IPS-NIHi11 (cell line): ENCODE data around the gene DOCK4.
A peak's percentile ranks its signal among the peaks of the same experiment; 100 is the strongest.

Experiments used
- DNase-seq: peaks from one replicate; pipeline ENCODE4 v3.0.0; 2012; ENCODE audit warnings: mixed read lengths, low spot score

The DOCK4 gene

GRCh38 chr7:112006071-112006470 lies 200.1 kb downstream of the DOCK4 start:
- no peak for DNase-seq

- no peak for DNase-seq
Observed at GRCh38 chr7:112005205-112005775, 200.9 kb downstream of the DOCK4 start.

GRCh38 chr7:112001091-112001826 lies 204.9 kb downstream of the DOCK4 start:
- no peak for DNase-seq

DNA sequence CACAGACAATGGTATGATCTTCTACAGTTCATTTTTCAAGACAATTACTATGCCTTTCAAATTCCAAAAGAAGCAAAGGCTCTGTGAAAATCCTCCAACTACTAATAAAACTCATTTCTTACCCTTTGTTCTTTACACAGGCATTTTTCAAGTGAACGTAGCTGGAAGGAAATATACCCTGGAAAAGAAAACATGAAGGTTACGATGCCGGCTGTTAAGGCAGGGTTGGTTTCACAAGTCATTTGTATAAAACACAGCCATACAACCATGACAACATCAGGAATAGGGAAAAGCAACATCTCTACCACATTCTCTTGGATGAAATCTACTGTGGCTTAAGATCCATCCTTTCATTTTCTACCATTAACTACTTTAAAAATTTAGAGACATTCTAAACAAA lies 207.9 kb downstream of the DOCK4 start:
- DNase-seq, result no peak

DNA sequence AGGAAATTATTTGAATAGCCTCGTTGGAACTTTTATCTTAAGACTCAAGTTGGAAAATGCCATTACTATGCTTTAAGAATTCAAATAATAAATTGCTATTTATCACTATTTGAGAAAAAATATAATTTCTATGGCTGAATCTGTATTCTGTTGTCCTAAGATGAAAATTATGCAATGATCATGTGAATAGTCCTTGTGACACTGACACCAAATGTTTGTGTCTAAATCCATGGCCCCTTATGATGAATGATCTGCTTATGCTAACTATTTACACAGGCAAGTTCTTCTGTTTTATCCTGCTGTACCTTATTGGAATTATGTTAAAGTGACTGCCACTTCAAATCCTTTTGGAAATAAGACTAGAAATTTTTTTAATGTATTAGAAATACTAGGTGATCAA lies 208.7 kb downstream of the DOCK4 start:
- no peak for DNase-seq

GRCh38 chr7:111992601-111993000 lies 213.6 kb downstream of the DOCK4 start:
- DNase-seq, result no peak

DNA sequence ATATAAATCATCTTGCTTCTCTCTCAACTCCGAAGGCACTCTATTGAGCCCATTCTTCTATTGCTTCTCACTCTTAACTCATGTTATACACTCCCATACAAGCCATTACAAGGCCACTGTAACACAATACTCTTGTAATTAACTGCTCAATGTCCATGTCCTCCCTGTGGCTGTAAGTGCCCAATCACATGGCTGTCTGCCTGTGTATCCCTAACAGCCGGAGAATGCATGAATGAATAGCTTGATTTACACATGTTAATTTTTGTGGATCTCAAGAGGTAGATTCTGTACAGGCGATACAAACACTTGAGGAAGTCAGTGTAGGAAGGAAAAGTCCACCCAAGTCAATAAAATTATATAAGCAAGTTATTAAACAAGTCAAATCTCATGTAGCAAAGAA lies 215.6 kb downstream of the DOCK4 start:
- peak; percentile 11 for DNase-seq

GRCh38 chr7:111987886-111988285 lies 218.3 kb downstream of the DOCK4 start:
- no peak for DNase-seq

- no peak for DNase-seq
Observed at GRCh38 chr7:111987115-111987826, 218.9 kb downstream of the DOCK4 start.

DNA sequence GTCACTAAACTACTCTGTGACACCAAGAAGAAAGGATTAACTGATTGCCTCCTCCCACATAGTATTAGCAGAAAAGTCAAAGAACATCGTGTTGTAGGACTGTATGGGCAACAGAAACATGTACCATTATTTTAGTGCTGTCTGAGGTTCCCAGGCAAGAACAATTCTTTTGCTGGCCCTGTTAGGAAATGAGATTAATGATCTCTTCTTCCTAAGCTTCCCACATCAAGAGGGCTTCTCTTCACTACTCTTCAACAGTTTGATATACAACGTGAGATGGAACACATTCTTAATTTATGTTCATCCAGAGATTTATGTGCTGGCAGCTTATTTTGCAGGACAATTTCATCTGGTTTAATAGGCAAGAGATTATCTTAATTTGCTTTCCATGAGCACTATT lies 219.6 kb downstream of the DOCK4 start:
- no peak for DNase-seq

DNA sequence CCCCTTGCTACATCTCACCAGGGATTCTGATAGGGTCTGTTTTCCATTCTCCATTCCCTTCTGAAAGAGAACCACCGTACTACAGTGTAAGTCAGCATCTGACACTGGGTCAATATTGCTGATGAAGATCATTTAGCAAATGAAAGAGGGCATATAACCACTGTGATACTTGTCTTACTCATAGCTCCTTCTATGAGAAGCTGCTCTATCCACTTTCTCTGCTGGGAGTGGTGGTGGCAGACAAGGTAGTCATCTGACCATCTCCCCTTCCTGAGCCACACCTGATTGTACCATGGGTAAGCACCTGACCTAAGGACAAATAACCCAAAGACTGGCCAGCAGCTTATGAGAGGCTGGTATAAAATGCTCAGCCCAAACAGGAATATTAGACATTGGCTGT lies 220.4 kb downstream of the DOCK4 start:
- DNase-seq, result no peak

- DNase-seq, result no peak
Observed at GRCh38 chr7:111982804-111983203, 223.4 kb downstream of the DOCK4 start.

- DNase-seq, result no peak
Observed at GRCh38 chr7:111982133-111982532, 224.1 kb downstream of the DOCK4 start.

DNA sequence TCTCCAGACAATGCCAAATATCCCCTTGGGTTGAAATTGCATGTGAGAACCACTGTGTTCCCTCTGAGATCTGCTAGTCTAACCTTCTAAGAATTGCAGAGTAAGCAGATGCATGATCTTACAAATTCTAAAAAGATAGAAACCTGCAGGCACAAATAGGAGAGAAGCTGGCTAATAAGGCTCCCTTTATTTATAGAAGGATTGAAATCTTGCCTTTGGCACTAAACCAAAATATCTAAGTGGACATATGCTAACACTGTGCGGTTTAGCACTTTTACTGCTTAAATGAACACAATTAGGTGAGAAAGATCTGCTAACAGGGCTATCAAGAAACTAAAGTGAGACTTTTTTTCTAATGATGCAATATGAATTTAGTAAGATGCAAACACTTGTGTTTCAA lies 225.5 kb downstream of the DOCK4 start:
- no peak for DNase-seq

DNA sequence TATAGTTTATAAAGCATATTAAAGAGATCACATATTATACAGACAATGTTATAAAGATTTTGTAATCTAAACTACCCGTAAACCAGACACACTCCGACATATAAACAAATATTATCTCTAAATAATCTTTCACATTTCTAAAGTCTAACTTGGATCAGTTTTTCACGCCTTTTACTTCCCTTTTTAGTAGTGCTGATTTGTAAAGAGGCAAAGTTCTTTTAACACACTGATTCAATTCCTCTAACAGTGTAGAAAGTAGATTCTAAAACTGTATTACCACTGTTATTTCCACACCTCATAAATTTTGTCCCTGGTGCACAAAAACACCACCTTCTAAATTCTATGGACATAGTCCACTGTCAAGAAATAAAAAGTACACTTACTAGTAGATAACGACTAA lies 230.9 kb downstream of the DOCK4 start:
- DNase-seq, result no peak

DNA sequence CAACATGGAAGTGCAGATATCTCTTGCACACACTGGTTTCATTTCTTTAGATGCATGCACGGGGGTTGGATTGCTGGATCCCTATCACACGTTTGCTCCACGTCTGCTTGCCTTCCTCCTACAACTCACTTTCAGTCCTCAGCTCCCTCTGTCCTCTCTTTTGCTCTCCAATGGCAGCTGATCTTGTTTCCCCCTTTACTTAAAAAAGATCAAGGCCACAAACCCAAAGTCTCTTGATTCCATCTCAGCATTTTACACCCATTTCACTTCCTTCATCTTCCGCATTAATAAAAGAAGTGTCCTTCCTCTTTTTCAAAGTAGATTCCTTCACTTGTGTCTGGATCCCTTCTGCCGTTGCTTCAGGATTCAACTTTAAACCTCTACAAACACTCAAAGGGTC lies 245.2 kb downstream of the DOCK4 start:
- DNase-seq, result no peak

DNA sequence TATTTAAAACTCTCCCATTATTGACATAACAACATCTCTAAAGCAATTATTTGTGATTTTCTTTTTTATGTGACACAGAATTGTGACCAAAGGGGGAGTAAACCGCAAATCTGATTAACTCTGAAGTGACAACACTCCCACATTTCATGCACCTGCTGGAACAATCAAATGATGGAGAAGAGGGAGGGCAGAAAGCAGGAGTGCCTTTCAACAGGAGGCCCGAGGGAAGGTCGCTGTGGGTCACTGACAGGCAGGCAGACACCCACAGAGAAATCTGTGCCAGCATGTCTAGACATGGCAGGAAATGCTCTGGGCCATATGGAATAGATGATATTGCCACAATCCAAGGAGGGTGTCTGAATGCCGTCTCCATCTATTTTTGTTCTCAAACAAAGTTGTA lies 247.3 kb downstream of the DOCK4 start:
- DNase-seq, result no peak

DNA sequence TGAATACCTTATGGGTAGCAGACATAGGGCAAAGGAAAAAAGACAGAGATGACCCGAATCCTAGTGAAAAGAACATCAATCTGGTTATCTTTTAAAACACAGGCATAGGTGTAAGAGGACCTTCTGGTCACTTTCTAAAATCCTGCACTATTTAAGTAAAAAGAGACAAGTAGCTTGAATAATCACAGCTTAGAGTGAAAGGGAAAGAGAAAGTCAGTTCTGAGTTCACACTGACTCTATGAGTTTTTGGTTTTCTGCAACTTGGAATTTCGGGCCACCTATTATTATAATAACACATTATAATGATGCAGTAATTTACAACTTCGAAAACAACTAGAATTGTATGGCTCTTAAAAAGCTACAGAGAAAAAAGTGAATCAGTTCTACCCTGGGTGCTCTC lies 247.8 kb downstream of the DOCK4 start:
- DNase-seq, result no peak

GRCh38 chr7:111955616-111956015 lies 250.6 kb downstream of the DOCK4 start:
- no peak for DNase-seq

DNA sequence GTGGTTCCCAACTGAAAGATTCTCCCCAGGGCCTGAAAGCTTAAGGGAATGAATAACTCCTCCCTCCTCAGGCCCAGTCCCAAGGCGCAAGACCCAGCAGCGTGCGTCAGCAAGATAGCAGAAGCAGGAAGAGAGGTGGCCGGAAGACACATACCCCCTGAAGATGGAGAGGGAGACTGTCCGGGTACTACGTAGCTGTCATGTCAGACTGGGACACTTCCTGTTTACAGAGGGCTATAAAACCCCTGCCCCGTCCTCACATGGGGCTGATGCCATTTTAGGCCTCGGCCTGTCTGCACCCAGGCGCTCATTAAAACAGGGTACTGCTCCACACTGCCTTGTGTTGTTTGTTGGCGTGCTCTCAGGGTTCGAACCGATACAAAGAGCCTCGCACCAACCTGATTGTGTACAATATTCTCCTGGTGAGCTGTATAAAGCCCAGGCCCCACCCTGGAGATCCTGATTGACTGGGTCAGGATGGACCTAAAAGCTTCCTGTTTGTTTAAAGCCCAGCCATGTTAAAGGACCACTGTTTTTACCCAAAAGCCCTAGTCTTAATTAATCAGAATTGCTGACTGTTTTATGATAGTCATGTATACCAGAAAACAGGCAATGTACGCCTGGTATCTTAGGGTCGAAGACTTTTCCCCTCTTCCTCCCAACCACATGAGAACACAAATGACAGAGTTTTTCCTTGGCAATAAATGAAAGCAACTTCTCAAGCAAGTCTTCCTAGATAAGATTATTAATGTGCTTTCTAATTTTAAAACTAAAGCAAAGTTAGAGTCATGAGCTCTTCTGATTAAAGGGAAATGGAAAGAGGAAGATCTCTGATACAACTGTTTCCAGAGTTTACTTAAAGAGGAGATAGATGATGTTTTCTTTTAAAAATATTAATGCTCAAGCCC lies 251.5 kb downstream of the DOCK4 start:
- DNase-seq, result no peak

DNA sequence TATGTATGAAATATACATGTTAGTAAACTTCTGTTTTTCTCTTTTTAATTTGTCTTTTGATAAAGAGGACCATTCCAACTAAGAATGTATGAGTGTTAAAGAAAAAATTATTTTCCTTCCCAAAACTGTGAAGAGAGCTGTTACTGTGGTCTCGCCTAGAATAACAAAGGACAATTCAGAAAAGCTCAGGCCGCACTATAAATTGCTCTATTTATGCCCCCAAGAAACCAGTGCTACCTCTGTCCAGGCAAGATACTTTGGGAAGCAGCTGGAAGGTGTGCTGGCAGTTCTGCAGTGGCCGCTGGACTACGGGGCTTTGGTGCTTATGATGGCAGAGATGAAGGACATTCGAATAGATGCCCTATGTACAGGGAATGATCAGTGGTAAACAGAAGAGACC lies 252.1 kb downstream of the DOCK4 start:
- no peak for DNase-seq

- no peak for DNase-seq
Observed at GRCh38 chr7:111953611-111954010, 252.6 kb downstream of the DOCK4 start.
